Measurements from ENCODE around the gene KRTAP5-2.
"Not testable (repeated sequence)": the region's sequence is repeated elsewhere in the genome, so short reads cannot be mapped to it uniquely, and the experiment has no call there.

Gene KRTAP5-2

DNA sequence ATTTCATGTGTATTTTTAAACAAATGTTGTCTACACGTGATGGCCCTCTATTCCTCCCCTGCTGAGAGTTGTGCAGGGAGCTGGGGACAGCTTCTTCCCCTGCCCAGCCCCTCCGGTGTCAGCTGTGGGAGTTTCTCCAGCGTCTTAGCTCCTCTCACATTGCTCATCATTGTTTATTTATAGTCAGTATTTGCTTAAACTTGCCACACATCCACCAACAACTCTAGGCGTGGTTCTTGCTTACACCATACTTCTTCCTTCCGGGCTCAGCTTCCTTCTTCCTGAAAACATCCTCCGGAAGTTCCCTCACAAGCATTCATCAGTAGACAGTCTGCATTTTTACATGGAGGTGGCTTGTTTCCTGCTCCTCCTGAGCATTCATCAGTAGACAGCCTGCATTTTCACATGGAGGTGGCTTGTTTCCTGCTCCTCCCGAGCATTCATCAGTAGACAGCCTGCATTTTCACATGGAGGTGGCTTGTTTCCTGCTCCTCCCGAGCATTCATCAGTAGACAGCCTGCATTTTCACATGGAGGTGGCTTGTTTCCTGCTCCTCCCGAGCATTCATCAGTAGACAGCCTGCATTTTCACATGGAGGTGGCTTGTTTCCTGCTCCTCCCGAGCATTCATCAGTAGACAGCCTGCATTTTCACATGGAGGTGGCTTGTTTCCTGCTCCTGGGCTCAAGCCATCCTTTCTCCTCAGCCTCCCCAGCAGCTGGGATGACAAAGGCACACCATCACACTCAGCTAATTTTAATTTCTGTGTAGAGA is 8.7 kb downstream of the KRTAP5-2 start:
- not testable (repeated sequence) for DNase-seq

DNA sequence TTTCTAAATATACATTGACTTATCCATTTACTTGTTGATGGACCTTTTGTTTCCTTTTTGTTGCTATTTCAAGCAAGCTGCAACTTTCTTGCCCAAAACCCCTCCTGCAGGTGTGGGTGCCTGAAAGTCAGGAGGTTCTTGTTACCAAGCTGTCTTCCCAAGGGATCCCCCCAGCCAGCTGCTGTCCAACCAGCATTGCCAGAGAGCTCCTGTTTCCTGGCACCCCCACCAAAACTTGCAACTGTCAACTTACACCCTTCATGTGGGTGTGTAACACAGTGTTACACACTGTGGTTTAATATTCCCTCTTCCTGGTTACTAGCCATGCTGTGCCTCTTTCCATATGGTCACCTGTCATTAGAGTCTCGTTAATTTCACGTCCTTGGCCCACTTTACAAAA is 11.4 kb downstream of the KRTAP5-2 start:
- DNase-seq, result no peak

GRCh38 chr11:1584661-1585370 is 13.3 kb downstream of the KRTAP5-2 start, which contains the start of gene KRTAP5-1:
TSS of gene KRTAP5-1 (minus strand) at chr11:1585283. CDS start at chr11:1585249, 34 bp downstream.
- not testable (repeated sequence) for DNase-seq

DNA sequence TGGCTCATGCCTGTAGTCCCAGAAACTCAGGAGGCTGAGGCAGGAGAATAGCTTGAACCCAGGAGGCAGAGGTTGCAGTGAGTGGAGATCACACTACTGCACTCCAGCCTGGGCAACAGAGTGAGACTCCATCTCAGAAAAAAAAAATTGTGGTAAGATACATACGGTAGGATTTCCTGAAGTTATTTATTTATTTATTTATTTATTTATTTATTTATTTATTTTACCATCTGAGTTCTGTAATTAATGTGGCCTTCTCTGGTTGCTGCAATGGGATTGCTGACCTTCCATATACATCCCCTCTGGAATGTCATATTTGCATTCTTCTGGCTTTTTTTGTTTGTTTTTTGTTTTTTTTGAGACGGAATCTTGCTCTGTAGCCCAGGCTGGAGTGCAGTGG is 15.2 kb downstream of the KRTAP5-2 start:
- DNase-seq, result not testable (repeated sequence)

DNA sequence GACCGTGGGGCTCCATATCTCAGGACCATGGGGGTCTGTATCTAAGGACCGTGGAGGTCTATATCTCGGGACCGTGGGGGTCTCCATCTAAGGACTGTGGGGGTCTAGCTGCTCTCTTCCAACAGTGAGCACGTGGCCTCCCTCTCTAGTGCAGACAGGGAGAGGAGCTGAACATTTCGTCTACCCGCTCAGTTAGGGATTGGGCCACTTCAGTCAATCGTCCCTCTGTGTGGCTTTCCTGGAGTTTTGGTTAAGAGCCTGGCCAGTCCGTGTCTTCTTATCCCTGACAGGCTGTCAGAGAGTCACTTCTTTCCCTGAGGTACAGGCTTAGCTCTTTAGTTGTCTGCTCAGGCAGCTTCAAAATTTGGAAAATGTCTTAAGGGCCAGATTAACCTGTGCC is 16.1 kb downstream of the KRTAP5-2 start:
- no peak for DNase-seq

GRCh38 chr11:1576825-1577224 is 21.3 kb downstream of the KRTAP5-2 start:
- no peak for DNase-seq

DNA sequence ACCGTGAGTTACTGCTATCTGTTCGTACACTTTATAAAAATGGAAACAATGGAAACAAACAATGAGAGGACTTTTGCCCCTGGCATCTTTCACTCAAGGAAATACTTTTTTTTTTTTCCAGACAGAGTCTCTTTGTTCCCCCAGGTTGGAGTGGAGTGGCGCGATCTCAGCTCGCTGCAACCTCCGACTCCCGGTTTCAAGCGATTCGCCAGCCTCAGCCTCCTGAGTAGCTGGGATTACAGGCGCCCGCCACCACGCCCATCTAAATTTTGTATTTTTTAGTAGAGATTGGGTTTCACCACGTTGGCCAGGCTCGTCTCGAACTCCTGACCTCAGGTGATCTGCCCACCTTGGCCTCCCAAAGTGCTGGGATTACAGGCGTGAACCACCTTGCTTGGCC is 22.3 kb downstream of the KRTAP5-2 start:
- not testable (repeated sequence) for DNase-seq

GRCh38 chr11:1574933-1575242 is 23.2 kb downstream of the KRTAP5-2 start:
- DNase-seq, result no peak

- DNase-seq, result peak; percentile 75
These were observed 23.7 kb downstream of the KRTAP5-2 start for GRCh38 chr11:1574238-1574932.

GRCh38 chr11:1573903-1574237 is 24.2 kb downstream of the KRTAP5-2 start:
- DNase-seq, result no peak

DNA sequence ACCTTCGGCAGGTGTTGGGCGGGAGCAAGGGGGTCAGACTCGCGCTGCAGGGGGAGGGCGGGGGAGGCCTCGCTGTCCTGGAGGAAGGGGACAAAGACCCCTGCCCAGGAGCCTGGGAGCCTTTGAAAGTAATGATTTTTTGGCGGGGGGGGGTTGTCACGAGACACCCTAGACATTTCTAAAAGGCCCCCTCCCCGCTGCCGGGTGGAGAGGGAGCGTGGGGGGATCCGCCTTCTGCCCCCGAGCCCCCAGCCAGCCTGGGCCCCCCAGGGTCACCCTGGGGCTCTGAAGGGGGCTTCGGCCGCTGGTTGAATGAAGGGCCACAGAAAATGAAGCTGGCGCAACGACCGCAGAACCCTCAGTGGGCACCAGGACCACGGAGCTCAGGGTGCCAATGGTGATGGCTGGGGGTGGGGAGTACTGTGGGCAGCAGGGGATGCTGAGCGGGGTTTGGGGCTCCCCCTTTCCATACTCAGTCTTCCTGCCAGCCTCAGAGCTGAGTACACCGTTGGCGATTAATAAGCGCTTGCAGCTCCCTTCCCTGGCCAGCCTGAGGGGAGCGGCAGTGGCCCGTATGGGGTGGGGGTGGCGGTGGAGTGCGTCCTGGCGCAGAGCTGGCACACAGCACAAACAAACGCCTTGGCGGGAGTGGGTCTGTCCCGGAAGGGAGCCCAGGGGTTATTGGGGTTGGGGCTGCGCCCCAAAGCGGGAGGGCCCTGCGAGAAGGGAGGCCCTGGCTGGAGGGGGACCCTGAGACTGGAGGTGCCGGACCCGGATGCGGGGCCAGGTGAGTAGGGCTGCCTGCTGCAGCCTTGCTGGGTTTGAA is 24.8 kb downstream of the KRTAP5-2 start:
- peak; percentile 51 for DNase-seq

DNA sequence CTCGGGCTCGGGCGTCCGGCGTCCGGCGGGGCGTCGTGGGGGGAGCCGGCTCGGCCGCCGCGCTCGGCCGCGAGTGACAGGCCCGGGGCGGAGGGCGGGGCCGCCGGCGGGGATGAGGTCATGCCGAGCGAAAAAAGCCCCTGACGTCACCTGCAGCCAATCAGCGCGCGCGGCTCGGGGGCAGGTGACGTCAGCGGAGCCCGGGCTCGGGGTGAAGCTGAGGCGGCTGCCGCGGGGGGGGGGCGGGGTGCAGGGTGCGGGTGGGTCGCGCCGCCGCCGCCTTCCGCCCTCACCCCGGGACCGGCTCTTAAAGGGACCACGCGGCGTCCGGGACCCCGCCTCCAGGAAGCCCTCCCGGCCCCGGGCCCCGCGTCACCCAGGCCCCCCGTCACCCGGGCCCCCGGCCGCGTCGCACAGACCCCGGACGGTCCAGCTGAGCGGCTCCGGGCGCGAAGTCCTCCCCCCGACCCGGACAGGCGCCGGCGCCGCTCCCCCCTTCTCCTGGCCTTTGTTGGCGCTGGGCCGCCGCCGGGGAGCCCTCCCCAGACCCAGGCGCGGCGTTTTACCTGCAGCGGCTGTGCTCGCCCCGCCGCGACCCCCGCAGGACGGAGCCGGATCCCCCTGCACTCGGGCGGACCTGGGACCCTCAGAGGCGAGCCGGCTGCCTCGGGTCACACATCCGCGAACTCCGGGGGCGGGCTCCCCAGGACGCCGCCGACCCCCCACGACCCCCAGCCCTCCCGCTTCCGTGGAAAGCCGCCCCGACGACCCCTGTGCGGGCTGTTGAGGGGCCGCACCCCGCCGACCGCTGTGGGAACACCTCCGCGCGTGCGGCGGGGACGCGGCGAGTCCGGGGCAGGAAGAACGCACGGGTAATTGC is 25.7 kb downstream of the KRTAP5-2 start, which contains the start of gene DUSP8:
Gene DUSP8, minus strand, starts transcription at position 75 of the 880 bp plus-strand sequence. CDS start 6,445 bp downstream, outside the sequence.
- DNase-seq, result peak; percentile 92

DNA sequence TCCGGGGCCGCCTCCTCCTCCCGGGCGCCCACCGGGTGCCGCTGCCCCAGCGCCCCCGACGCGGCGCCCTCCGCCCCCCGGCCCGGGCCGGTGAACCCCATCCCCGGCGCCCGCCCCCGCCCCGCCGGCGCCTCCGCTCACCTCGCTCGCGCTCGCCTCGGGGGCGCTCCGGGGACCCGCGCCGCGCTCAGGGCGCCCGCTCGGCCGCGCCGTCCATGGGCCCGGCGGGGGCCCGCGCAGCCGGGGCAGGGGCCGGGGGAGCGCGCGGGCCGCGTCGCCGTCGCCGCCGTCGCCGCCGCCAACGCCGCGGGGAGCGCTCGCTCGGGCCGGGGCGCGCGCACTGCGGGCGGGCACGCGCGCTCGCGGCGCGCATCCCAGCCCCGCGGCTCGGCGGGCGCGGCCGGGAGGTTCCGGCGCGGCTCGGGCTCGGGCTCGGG is 26.3 kb downstream of the KRTAP5-2 start:
- no peak for DNase-seq

DNA sequence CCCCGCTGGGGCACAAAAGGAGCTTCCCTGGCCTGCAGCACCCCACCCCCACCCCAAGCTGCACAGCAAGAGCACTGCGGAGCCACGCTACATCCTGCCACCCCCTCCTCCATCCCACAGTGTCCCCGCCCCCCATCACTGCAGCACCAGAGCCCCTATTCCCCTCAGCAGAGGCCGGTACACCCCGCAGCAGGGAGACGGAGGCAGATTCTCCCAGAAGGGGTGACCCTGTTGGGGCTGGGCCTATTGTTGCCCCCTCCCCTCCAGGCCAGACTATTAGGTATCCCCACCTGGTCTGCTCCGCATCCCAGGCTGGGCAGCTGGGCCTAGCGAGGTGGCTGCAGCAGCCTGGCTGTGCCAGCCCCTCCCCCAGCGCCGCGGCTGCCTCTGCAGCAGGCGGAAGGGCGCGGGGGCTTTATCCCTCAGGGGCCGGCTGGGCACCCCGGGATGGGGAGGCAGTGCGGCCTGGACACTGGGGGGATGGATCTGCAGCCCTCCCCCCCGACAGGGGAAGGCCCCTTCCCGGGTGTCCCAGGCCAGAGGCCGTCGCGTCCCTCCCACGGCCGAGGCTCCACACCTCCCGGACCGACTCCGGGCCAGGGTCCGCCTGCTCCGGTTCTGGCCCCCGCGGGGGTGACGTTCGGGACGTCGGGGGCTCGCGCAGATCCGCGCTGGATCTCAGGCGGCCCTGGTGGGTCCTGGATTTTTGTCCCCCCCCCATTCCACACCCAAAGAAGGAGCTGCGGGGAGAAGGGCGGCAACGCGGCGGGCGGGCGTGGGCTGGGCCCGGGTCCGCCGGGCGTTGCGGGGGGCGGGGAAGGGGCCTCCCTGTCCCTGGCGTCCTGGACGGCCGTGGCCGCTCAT is 27.0 kb downstream of the KRTAP5-2 start:
- DNase-seq, result no peak

DNA sequence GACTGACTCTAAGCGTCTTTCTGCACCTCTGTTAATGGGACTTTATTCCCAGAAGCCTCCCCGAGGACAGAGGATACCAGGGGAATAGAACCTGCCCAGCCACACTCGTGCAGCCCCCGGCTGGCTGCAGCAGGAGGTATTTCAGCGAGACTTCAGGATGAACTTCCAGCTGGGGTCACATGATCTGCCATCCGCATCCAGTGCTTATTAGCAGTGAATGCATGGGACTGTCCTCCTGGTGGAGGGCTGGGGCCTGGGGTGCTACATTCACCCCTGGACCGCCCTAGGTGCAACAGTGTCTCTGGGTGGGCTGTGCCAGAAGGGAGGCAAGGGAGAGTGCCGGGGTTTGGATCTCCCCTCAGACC is 27.6 kb downstream of the KRTAP5-2 start:
- no peak for DNase-seq

GRCh38 chr11:1570001-1570453 is 28.1 kb downstream of the KRTAP5-2 start:
- DNase-seq, result no peak

GRCh38 chr11:1569251-1569780 is 28.8 kb downstream of the KRTAP5-2 start:
- DNase-seq, result no peak

DNA sequence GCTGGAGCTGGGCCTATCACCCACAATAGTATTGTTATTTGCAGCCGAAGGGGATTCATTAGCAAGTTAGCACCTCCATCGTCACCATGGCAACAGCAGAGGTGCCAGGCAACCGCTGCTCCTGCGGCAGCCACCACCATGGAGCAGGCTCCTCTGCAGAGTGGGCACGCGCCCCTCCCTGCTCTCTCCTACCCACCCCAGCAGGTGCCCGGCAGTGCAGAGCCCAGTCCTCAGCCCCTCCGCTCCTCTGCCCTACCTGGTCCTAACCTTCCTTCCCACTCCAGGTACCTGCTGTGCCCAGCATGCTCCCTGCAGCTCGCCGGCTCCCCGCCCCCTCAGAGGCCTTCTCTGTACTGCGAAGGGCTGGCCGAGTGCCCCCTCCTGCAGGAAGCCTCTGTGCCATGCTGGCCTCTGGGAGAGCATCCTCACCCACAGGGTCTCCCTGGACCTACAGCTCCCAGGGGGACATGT is 29.6 kb downstream of the KRTAP5-2 start:
- no peak for DNase-seq

DNA sequence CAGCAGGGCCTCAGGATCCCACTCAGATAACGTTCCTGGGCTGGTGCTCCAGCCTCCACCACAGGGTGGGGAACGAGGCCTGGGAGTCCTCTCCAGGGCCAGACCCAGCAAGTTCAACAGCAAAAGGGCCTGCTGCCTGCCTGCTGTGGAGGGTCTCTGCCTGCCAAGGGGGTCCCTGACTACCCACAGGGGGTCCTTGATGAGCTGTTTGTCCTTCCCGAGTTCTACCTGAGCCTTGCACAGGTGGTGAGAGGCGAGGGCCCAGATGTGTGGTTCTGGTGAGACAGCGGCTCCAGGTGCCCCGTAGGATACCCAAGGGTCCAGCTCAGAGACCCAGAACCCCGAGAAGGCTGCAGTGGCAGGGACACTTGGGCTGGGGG is 30.4 kb downstream of the KRTAP5-2 start:
- no peak for DNase-seq

GRCh38 chr11:1567052-1567720 is 30.9 kb downstream of the KRTAP5-2 start:
- no peak for DNase-seq

All from activated CD4-positive, CD25-positive, alpha-beta regulatory T cell treated with anti-CD3 and anti-CD28 coated beads, Interleukin-2, amount 50 U/mL, for 72 hours (primary cell).